Muscle of leg (tissue), 16 donors: ENCODE results near the gene MPI. TPM values are rescaled to one million over a fixed set of nuclear protein-coding genes. Genes with fewer than 3 reads are reported as not detected.

Experiments used
- DNase-seq: peaks from one replicate; pipeline ENCODE4 v3.0.0; 2013
- H3K27ac ChIP-seq: one replicate; pipeline ENCODE4 v1.5.1; 2013; ENCODE audit warnings: mild to moderate bottlenecking, low read length, control low read depth
- H3K27me3 ChIP-seq: one replicate; pipeline ENCODE4 v1.6.1; 2013; ENCODE audit warnings: low read length; ENCODE audit not compliant: control insufficient read depth, insufficient read depth
- H3K36me3 ChIP-seq: one replicate; pipeline ENCODE4 v1.6.1; 2013; ENCODE audit warnings: low read length; ENCODE audit not compliant: control insufficient read depth, insufficient read depth
- H3K4me1 ChIP-seq: one replicate; pipeline ENCODE4 v1.6.1; 2013; ENCODE audit warnings: low read length; ENCODE audit not compliant: control insufficient read depth, insufficient read depth
- H3K4me3 ChIP-seq: one replicate; pipeline ENCODE4 v1.5.1; 2013; ENCODE audit warnings: low read length, control low read depth
- H3K9me3 ChIP-seq: replicated peaks from 2 replicates; pipeline ENCODE4 v1.6.1; 2013; ENCODE audit warnings: low read depth, low read length; ENCODE audit not compliant: control insufficient read depth
- WGBS: methylation state at CpG from one replicate; pipeline ENCODE4 v1.1.5; 2013; ENCODE audit warnings: missing lambda C conversion rate; ENCODE audit not compliant: insufficient coverage; 5-methylcytosine and 5-hydroxymethylcytosine counted together
- long read RNA-seq, 11 donors: transcript quantifications; one replicate each; lab custom pipeline, GENCODE V29; 2026
- polyA plus RNA-seq, 8 donors: library from polyadenylated mRNA; unstranded; fragments of 120-200 nt; gene quantifications; one replicate each; pipeline versions ENCODE4 v1.2.1 to v1.2.3, GENCODE V29; 2013; ENCODE audit warnings: inconsistent platforms in 1 of 8, low replicate concordance in 1 of 8; ENCODE audit not compliant: insufficient read length in 8 of 8, insufficient read depth in 1 of 8
- total RNA-seq: library from RNA; stranded (reverse); fragments of 120-200 nt; gene quantifications from one replicate; pipeline ENCODE4 v1.2.4, GENCODE V29; 2013

Gene MPI, protein sequence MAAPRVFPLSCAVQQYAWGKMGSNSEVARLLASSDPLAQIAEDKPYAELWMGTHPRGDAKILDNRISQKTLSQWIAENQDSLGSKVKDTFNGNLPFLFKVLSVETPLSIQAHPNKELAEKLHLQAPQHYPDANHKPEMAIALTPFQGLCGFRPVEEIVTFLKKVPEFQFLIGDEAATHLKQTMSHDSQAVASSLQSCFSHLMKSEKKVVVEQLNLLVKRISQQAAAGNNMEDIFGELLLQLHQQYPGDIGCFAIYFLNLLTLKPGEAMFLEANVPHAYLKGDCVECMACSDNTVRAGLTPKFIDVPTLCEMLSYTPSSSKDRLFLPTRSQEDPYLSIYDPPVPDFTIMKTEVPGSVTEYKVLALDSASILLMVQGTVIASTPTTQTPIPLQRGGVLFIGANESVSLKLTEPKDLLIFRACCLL
- total RNA-seq, result 43.8 TPM
- 10 to 100 TPM; 45.9 to 63.3 (median 54.5) TPM for polyA plus RNA-seq
- long read RNA-seq, donor 1, full-length matches to known transcripts, result 9 of 9 reads
- long read RNA-seq, donor 1, partial matches to known transcripts, result 0 of 9 reads
- long read RNA-seq, donor 1, other reads (novel, unspliced or antisense), result 0 of 9 reads
- long read RNA-seq, donor 2, partial matches to known transcripts, result 0 of 2 reads
- long read RNA-seq, donor 2, other reads (novel, unspliced or antisense), result 0 of 2 reads
- long read RNA-seq, donor 3, full-length matches to known transcripts, result 13 of 21 reads
- long read RNA-seq, donor 3, partial matches to known transcripts, result 8 of 21 reads
- long read RNA-seq, donor 3, other reads (novel, unspliced or antisense), result 0 of 21 reads
- long read RNA-seq, donor 4, full-length matches to known transcripts, result 10 of 10 reads
- long read RNA-seq, donor 4, partial matches to known transcripts, result 0 of 10 reads
- long read RNA-seq, donor 4, other reads (novel, unspliced or antisense), result 0 of 10 reads
- long read RNA-seq, donor 5, full-length matches to known transcripts, result 39 of 44 reads
- long read RNA-seq, donor 5, partial matches to known transcripts, result 5 of 44 reads
- long read RNA-seq, donor 5, other reads (novel, unspliced or antisense), result 0 of 44 reads
- long read RNA-seq, donor 6, full-length matches to known transcripts, result 33 of 33 reads
- long read RNA-seq, donor 6, partial matches to known transcripts, result 0 of 33 reads
- long read RNA-seq, donor 6, other reads (novel, unspliced or antisense), result 0 of 33 reads
- long read RNA-seq, donor 7, full-length matches to known transcripts, result 20 of 20 reads
- long read RNA-seq, donor 7, partial matches to known transcripts, result 0 of 20 reads
- long read RNA-seq, donor 7, other reads (novel, unspliced or antisense), result 0 of 20 reads
- long read RNA-seq, donor 8, full-length matches to known transcripts, result 27 of 27 reads
- long read RNA-seq, donor 8, partial matches to known transcripts, result 0 of 27 reads
- long read RNA-seq, donor 8, other reads (novel, unspliced or antisense), result 0 of 27 reads
- long read RNA-seq, donor 9, full-length matches to known transcripts, result 19 of 19 reads
- long read RNA-seq, donor 9, partial matches to known transcripts, result 0 of 19 reads
- long read RNA-seq, donor 9, other reads (novel, unspliced or antisense), result 0 of 19 reads
- long read RNA-seq, donor 10, full-length matches to known transcripts, result 21 of 21 reads
- long read RNA-seq, donor 10, partial matches to known transcripts, result 0 of 21 reads
- long read RNA-seq, donor 10, other reads (novel, unspliced or antisense), result 0 of 21 reads
- long read RNA-seq, donor 11, full-length matches to known transcripts, result 15 of 15 reads
- long read RNA-seq, donor 11, partial matches to known transcripts, result 0 of 15 reads
- long read RNA-seq, donor 11, other reads (novel, unspliced or antisense), result 0 of 15 reads

DNA sequence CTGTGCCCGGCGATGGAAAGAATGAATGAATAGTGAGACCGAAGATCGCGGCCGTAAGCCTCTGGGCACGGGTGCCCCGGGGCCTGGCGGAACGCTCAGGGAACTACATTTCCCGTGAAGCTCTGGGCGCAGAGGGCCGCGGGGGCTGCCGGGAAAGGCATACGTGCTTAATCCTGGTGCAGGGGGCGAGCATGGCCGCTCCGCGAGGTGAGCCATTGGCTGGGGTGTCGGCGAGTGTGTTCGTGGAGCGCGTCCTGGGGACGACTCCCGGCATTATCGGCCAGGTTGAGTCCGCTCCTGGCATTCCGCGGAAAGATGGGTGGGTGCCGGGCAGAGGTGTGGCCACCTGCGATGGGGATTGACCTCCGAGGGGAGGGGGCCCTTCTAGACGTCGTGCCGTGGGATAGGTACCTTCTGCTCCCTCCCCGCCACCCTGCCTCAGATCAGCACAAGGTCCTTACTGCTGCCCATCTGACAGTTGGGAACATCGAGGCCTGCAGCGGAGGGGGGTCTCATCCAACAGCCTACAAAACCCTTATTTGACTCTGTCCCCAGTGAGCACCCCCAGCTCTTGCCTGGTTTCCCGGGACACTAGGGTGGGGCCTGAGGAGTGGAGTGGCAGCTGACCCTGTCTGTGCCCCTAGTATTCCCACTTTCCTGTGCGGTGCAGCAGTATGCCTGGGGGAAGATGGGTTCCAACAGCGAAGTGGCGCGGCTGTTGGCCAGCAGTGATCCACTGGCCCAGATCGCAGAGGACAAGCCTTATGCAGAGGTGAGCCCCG lies at the start of gene MPI:
TSS of gene MPI (plus strand) at position 160 of the 782 bp plus-strand sequence. CDS start at position 192, 32 bp downstream.
- Histone ChIP-seq H3K4me3 (peak within 1 kb of the TSS; percentile 97), H3K9me3 (no peaks in the 10 kb centered on the region), H3K36me3 (peaks cover 27% of the 10 kb centered on the region), H3K27ac (peak within 1 kb of the TSS; percentile 91), H3K4me1 (peaks cover 32% of the 10 kb centered on the region), H3K27me3 (no peaks in the 10 kb centered on the region)
- DNase-seq, result peak; percentile 92
- WGBS, result 2% methylated on average over 26 of the region's 47 CpGs

GRCh38 chr15:74840851-74841775 lies 48.7 kb upstream of the MPI start:
- H3K27me3 ChIP-seq, result no peaks in the 10 kb centered on the region
- 82% methylated on average over 9 of the region's 9 CpGs for whole genome bisulfite sequencing
- H3K4me1 ChIP-seq, result peaks cover 28% of the 10 kb centered on the region
- DNase-seq, result no peak
- peaks cover 61% of the 10 kb centered on the region for H3K36me3 ChIP-seq
- H3K27ac ChIP-seq, result no peak overlapping the region
- no peak overlapping the region for H3K4me3 ChIP-seq
- no peaks in the 10 kb centered on the region for H3K9me3 ChIP-seq

DNA sequence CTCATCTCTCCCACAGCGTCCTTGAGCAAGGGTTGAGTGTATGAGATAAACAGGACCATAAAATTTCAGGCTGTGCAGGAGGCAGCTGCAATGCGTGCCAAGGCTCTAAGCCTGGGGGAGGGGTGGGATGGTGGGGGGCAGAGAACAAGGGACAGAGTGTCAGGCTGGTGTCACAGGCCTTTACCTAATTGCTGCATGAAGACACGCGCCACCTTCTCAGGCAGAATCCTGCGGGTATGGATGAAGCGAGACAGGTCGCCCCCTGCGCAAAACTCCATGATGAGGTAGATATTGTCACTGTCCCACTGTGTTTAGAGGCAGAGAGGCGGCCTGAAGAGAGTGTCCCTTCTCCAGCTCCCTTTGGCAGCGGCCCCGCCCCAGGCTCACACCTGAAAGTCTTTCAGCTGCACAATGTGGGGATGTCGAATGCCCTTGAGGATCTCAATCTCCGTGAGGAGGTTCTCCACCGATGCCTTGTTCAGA lies 47.9 kb upstream of the MPI start:
- Histone ChIP-seq H3K36me3 (peaks cover 54% of the 10 kb centered on the region), H3K27ac (peak overlapping the region; percentile 78), H3K9me3 (no peaks in the 10 kb centered on the region), H3K27me3 (no peaks in the 10 kb centered on the region), H3K4me3 (peak overlapping the region; percentile 81), H3K4me1 (peaks cover 28% of the 10 kb centered on the region)
- no peak for DNase-seq
- 79% methylated on average over 10 of the region's 14 CpGs for WGBS

- Histone ChIP-seq H3K27me3 (no peaks in the 10 kb centered on the region), H3K4me1 (peaks cover 28% of the 10 kb centered on the region), H3K27ac (peak within 1 kb of the TSS; percentile 84), H3K9me3 (no peaks in the 10 kb centered on the region), H3K4me3 (peak within 1 kb of the TSS; percentile 81), H3K36me3 (peaks cover 52% of the 10 kb centered on the region)
- under 1% methylated on average over 82 of the region's 84 CpGs for WGBS
- peak; percentile 95 for DNase-seq
These were observed 47.0 kb upstream of the MPI start, which contains the start of gene ULK3 for GRCh38 chr15:74842581-74843444. TSS of gene ULK3 (minus strand) at chr15:74843156. CDS start at chr15:74843105, 51 bp downstream.

DNA sequence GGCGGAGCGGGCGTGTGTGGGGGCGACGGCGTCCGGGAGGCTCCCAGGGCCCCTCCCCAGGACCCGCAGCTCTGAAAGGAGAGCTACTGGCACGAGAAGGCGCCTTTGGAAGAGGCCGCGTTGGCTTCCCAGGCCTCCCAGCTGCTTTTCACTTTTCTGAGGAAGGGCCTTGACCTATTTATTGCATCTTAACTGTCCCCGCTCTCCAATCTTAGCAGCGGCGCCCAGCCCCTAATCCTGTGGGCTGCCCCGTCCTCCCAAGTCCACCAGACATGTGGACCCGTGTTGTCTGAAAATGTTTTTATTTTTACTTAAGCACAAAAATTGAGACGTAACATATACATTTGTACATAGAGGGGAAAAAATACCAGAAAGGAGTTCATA lies 46.4 kb upstream of the MPI start:
- H3K4me3 ChIP-seq, result peak overlapping the region; percentile 60
- H3K4me1 ChIP-seq, result peaks cover 28% of the 10 kb centered on the region
- H3K27me3 ChIP-seq, result no peaks in the 10 kb centered on the region
- DNase-seq, result no peak
- WGBS, result 0% methylated on average over 10 of the region's 18 CpGs
- H3K36me3 ChIP-seq, result peaks cover 52% of the 10 kb centered on the region
- H3K9me3 ChIP-seq, result no peaks in the 10 kb centered on the region
- peak overlapping the region; percentile 84 for H3K27ac ChIP-seq

GRCh38 chr15:74843891-74844299 lies 45.9 kb upstream of the MPI start:
- Histone ChIP-seq H3K27me3 (no peaks in the 10 kb centered on the region), H3K4me3 (peak overlapping the region; percentile 60), H3K9me3 (no peaks in the 10 kb centered on the region), H3K36me3 (peaks cover 51% of the 10 kb centered on the region), H3K4me1 (peaks cover 28% of the 10 kb centered on the region), H3K27ac (peak overlapping the region; percentile 84)
- peak; percentile 32 for DNase-seq
- 57% methylated on average over 3 of the region's 12 CpGs for WGBS
